Activated CD4-positive, CD25-positive, alpha-beta regulatory T cell treated with anti-CD3 and anti-CD28 coated beads, Interleukin-2, amount 50 U/mL, for 16 hours (primary cell): ENCODE measurements around the gene TNS1.
"Not testable (repeated sequence)": the region's sequence is repeated elsewhere in the genome, so short reads cannot be mapped to it uniquely, and the experiment has no call there.

ENCODE experiments used
- DNase-seq: peaks from one replicate; pipeline ENCODE4 v3.0.0-alpha.2; 2020; ENCODE audit warnings: low read depth, low spot score

Gene TNS1

GRCh38 chr2:218002845-218003180 lies at the start of gene TNS1:
TNS1 (minus strand) TSS chr2:218002995; CDS start chr2:218002872, 123 bp downstream.
- no peak for DNase-seq

GRCh38 chr2:218051903-218052302 lies 49.1 kb upstream of the TNS1 start:
- DNase-seq = no peak

GRCh38 chr2:218047536-218048225 lies 44.9 kb upstream of the TNS1 start:
- DNase-seq = no peak

- no peak for DNase-seq
These were observed 43.4 kb upstream of the TNS1 start for GRCh38 chr2:218046238-218046637.

GRCh38 chr2:218044599-218044998 lies 41.8 kb upstream of the TNS1 start:
- DNase-seq = not testable (repeated sequence)

GRCh38 chr2:218043701-218044109 lies 40.9 kb upstream of the TNS1 start:
- no peak for DNase-seq

- no peak for DNase-seq
These were observed 40.3 kb upstream of the TNS1 start for GRCh38 chr2:218043100-218043499.

GRCh38 chr2:218041302-218042168 lies 38.7 kb upstream of the TNS1 start:
- no peak for DNase-seq

GRCh38 chr2:218040883-218041282 lies 38.1 kb upstream of the TNS1 start:
- DNase-seq = no peak

- no peak for DNase-seq
These were observed 36.4 kb upstream of the TNS1 start for GRCh38 chr2:218039171-218039570.

- no peak for DNase-seq
These were observed 33.6 kb upstream of the TNS1 start for GRCh38 chr2:218036371-218036770.

- DNase-seq = no peak
These were observed 32.8 kb upstream of the TNS1 start for GRCh38 chr2:218035463-218036100.

GRCh38 chr2:218034497-218035213 lies 31.9 kb upstream of the TNS1 start:
- peak; percentile 44 for DNase-seq

GRCh38 chr2:218033590-218034496 lies 31.0 kb upstream of the TNS1 start:
- no peak for DNase-seq

GRCh38 chr2:218033208-218033589 lies 30.4 kb upstream of the TNS1 start:
- no peak for DNase-seq

GRCh38 chr2:218032336-218033171 lies 29.8 kb upstream of the TNS1 start:
- DNase-seq = no peak

- no peak for DNase-seq
These were observed 29.0 kb upstream of the TNS1 start for GRCh38 chr2:218031771-218032257.

- no peak for DNase-seq
These were observed 28.5 kb upstream of the TNS1 start for GRCh38 chr2:218031261-218031660.

GRCh38 chr2:218030409-218031195 lies 27.8 kb upstream of the TNS1 start:
- DNase-seq = no peak
